Stimulated activated naive CD8-positive, alpha-beta T cell treated with anti-CD3 and anti-CD28 coated beads, Interleukin-15, Interleukin-2, amounts not matched to agents 100 ng/mL and 50 ng/mL, for 24 hours (primary cell): ENCODE results near the gene SPINK14.

ENCODE experiments used
- H3K27ac Mint-ChIP-seq: one replicate; pipeline ENCODE4 v1.8.0; 2021; ENCODE audit warnings: mild to moderate bottlenecking, mixed read lengths
- H3K27me3 Mint-ChIP-seq: one replicate; pipeline ENCODE4 v1.8.0; 2021; ENCODE audit warnings: mixed read lengths
- H3K36me3 Mint-ChIP-seq: one replicate; pipeline ENCODE4 v1.8.0; 2021; ENCODE audit warnings: low read depth, mixed read lengths
- H3K4me1 Mint-ChIP-seq: one replicate; pipeline ENCODE4 v1.8.0; 2021; ENCODE audit warnings: low read depth, mixed read lengths
- H3K4me3 Mint-ChIP-seq: one replicate; pipeline ENCODE4 v1.8.0; 2021; ENCODE audit warnings: mild to moderate bottlenecking, mixed read lengths
- H3K9me3 Mint-ChIP-seq: one replicate; pipeline ENCODE4 v1.8.0; 2021; ENCODE audit warnings: mixed read lengths

The SPINK14 gene

GRCh38 chr5:148172377-148172776 lies 4.0 kb downstream of the SPINK14 start:
- H3K36me3 Mint-ChIP-seq, result no peaks in the 10 kb centered on the region
- H3K4me1 Mint-ChIP-seq, result no peaks in the 10 kb centered on the region
- no peak overlapping the region for H3K4me3 Mint-ChIP-seq
- H3K9me3 Mint-ChIP-seq, result no peaks in the 10 kb centered on the region
- no peak overlapping the region for H3K27ac Mint-ChIP-seq
- H3K27me3 Mint-ChIP-seq, result peaks cover 27% of the 10 kb centered on the region

GRCh38 chr5:148176480-148176879 lies 8.1 kb downstream of the SPINK14 start:
- peaks cover 32% of the 10 kb centered on the region for H3K27me3 Mint-ChIP-seq
- no peaks in the 10 kb centered on the region for H3K9me3 Mint-ChIP-seq
- H3K4me3 Mint-ChIP-seq, result no peak overlapping the region
- H3K36me3 Mint-ChIP-seq, result no peaks in the 10 kb centered on the region
- no peak overlapping the region for H3K27ac Mint-ChIP-seq
- no peaks in the 10 kb centered on the region for H3K4me1 Mint-ChIP-seq

- no peak overlapping the region for H3K4me3 Mint-ChIP-seq
- H3K27ac Mint-ChIP-seq, result no peak overlapping the region
- H3K9me3 Mint-ChIP-seq, result no peaks in the 10 kb centered on the region
- H3K4me1 Mint-ChIP-seq, result no peaks in the 10 kb centered on the region
- H3K36me3 Mint-ChIP-seq, result no peaks in the 10 kb centered on the region
- peaks cover 32% of the 10 kb centered on the region for H3K27me3 Mint-ChIP-seq
Observed at GRCh38 chr5:148177207-148177606, 8.9 kb downstream of the SPINK14 start.

DNA sequence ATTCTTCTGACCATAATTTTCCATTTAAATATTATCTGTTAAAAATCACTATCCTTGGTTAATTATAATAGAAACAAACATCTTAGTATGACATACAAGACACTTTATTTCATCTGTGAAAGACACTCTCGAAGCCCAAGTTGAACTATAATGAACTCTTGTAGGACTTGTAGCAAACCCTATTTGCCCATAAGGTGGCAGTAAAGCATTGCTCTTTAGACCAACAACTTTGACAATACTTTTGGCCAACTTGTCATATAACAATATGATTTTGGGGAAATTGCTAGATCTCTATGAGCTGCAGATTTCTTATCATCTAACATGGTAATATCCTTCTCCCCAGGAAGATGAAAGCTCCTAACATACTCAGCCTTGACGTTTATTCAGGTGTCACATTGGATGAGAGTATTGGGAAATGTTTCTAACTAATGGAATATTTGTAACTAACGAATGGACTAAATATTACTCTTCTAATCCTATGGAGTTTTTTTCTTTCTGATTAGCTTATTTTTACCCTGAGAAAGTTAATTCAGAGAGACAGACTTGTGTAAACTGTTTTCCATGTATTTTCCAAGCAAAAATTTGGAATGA lies 11.0 kb downstream of the SPINK14 start:
- Mint-ChIP-seq H3K9me3 (no peaks in the 10 kb centered on the region), H3K27ac (no peak overlapping the region), H3K4me3 (no peak overlapping the region), H3K36me3 (no peaks in the 10 kb centered on the region), H3K4me1 (no peaks in the 10 kb centered on the region), H3K27me3 (peaks cover 25% of the 10 kb centered on the region)

GRCh38 chr5:148186248-148187003 lies 18.1 kb downstream of the SPINK14 start:
- Mint-ChIP-seq H3K4me3 (no peak overlapping the region), H3K9me3 (no peaks in the 10 kb centered on the region), H3K36me3 (no peaks in the 10 kb centered on the region), H3K4me1 (peaks cover 10% of the 10 kb centered on the region), H3K27me3 (peaks cover 30% of the 10 kb centered on the region), H3K27ac (no peak overlapping the region)

DNA sequence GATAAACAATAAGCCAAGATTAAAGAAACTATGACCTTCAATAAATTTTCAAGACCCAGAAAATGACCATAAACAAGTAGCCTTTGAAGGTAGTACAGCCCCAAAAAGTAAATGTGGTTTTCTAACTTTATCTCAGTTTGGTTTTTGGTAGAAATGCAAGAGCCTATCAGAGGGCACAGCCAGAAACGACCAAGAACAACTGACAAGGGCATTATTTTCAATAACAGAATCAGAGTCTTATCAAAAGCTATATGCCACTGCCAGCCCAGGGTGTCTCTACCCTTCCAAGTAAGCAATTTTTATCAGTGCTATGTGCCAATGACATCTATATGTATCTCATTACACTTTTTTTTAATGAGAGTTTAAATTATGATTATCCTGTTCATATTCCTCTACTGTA lies 22.7 kb downstream of the SPINK14 start:
- Mint-ChIP-seq H3K9me3 (no peaks in the 10 kb centered on the region), H3K36me3 (no peaks in the 10 kb centered on the region), H3K27ac (no peak overlapping the region), H3K27me3 (peaks cover 25% of the 10 kb centered on the region), H3K4me1 (peaks cover 6% of the 10 kb centered on the region), H3K4me3 (no peak overlapping the region)

DNA sequence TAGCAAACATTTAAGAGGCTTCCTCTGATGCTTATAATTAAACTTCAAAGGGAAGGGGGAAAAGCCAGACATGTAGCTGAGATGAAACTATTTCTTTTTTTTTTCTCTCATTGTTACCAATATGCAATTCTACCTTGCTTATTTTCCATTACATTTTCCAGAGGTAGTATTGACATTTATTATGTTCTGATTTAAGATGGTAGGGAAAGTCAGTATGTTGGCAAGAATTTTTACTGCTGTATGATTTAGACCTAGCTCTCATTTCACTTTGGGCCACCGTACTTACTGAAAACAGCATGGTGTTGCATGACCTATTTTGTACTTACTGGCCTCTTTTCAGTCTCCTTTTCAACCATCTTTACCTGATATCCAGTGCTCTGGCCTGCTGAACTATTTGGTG lies 24.9 kb downstream of the SPINK14 start:
- H3K27me3 Mint-ChIP-seq, result peaks cover 19% of the 10 kb centered on the region
- H3K4me1 Mint-ChIP-seq, result no peaks in the 10 kb centered on the region
- H3K9me3 Mint-ChIP-seq, result no peaks in the 10 kb centered on the region
- no peaks in the 10 kb centered on the region for H3K36me3 Mint-ChIP-seq
- H3K4me3 Mint-ChIP-seq, result no peak overlapping the region
- H3K27ac Mint-ChIP-seq, result no peak overlapping the region

DNA sequence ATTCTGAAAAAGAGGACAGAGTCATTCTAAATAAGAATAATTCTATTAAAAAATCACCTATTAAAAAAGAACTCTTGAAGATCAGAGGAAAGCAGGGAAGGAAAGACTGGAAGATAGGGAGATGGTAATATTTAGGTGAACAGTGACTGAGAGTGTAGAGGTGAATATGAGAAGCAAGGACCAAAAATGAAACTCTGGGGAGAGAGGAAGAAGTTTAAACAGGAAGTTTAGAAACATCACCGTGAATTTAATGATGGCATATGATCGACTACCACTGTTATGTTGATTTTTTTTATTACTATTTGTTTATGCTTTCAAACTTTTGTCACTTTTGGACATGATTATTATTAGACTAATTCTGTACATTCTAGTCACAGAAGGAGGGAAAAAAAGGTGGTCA lies 32.8 kb downstream of the SPINK14 start:
- H3K4me3 Mint-ChIP-seq, result no peak overlapping the region
- no peaks in the 10 kb centered on the region for H3K36me3 Mint-ChIP-seq
- H3K9me3 Mint-ChIP-seq, result no peaks in the 10 kb centered on the region
- H3K4me1 Mint-ChIP-seq, result no peaks in the 10 kb centered on the region
- H3K27me3 Mint-ChIP-seq, result peaks cover 16% of the 10 kb centered on the region
- H3K27ac Mint-ChIP-seq, result no peak overlapping the region

- peaks cover 16% of the 10 kb centered on the region for H3K27me3 Mint-ChIP-seq
Observed at GRCh38 chr5:148202531-148203203, 34.3 kb downstream of the SPINK14 start, which contains the start of gene SPINK6. SPINK6 (plus strand) TSS chr5:148203042; CDS start chr5:148203097, 55 bp downstream.

GRCh38 chr5:148205044-148205806 lies 36.9 kb downstream of the SPINK14 start:
- H3K27ac Mint-ChIP-seq, result no peak overlapping the region
- H3K27me3 Mint-ChIP-seq, result peaks cover 9% of the 10 kb centered on the region
- H3K9me3 Mint-ChIP-seq, result no peaks in the 10 kb centered on the region
- H3K4me3 Mint-ChIP-seq, result no peak overlapping the region
- no peaks in the 10 kb centered on the region for H3K36me3 Mint-ChIP-seq
- no peaks in the 10 kb centered on the region for H3K4me1 Mint-ChIP-seq

More at GRCh38 chr5:148202531-148203203, 34.3 kb downstream of the SPINK14 start, which contains the start of gene SPINK6:
- Mint-ChIP-seq H3K36me3 (no peaks in the 10 kb centered on the region), H3K4me3 (no peak within 1 kb of the TSS), H3K9me3 (no peaks in the 10 kb centered on the region), H3K27ac (no peak within 1 kb of the TSS), H3K4me1 (no peaks in the 10 kb centered on the region)

GRCh38 chr5:148205865-148206264 lies 37.5 kb downstream of the SPINK14 start:
- Mint-ChIP-seq H3K9me3 (no peaks in the 10 kb centered on the region), H3K4me1 (no peaks in the 10 kb centered on the region), H3K36me3 (no peaks in the 10 kb centered on the region), H3K4me3 (no peak overlapping the region), H3K27ac (no peak overlapping the region), H3K27me3 (peaks cover 9% of the 10 kb centered on the region)

DNA sequence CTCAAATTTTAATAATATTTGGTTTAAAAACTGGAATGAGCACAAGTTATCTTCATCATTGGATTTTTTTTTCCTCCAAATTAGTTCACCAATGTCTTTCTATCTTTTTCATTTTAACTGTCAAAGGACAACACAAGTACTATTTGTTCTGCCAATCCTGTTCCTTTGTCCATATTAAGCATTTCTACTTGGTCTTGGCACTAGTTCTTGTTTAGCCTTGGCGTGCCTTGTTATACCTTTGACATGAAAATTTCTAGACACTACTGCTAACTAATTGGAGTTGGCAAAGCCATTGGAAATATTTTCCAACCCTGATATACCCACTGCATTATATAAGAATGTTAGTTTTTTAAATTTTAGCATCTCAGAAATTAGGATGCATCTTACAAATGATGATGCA lies 38.3 kb downstream of the SPINK14 start:
- no peaks in the 10 kb centered on the region for H3K4me1 Mint-ChIP-seq
- no peaks in the 10 kb centered on the region for H3K36me3 Mint-ChIP-seq
- no peak overlapping the region for H3K4me3 Mint-ChIP-seq
- no peak overlapping the region for H3K27ac Mint-ChIP-seq
- H3K9me3 Mint-ChIP-seq, result no peaks in the 10 kb centered on the region
- H3K27me3 Mint-ChIP-seq, result peaks cover 5% of the 10 kb centered on the region

GRCh38 chr5:148208226-148208625 lies 39.9 kb downstream of the SPINK14 start:
- Mint-ChIP-seq H3K27me3 (peaks cover 7% of the 10 kb centered on the region), H3K9me3 (no peaks in the 10 kb centered on the region), H3K4me3 (no peak overlapping the region), H3K36me3 (no peaks in the 10 kb centered on the region), H3K4me1 (no peaks in the 10 kb centered on the region), H3K27ac (no peak overlapping the region)

GRCh38 chr5:148209151-148209770 lies 40.9 kb downstream of the SPINK14 start:
- H3K36me3 Mint-ChIP-seq, result no peaks in the 10 kb centered on the region
- H3K4me3 Mint-ChIP-seq, result no peak overlapping the region
- peaks cover 7% of the 10 kb centered on the region for H3K27me3 Mint-ChIP-seq
- H3K9me3 Mint-ChIP-seq, result no peaks in the 10 kb centered on the region
- no peak overlapping the region for H3K27ac Mint-ChIP-seq
- H3K4me1 Mint-ChIP-seq, result no peaks in the 10 kb centered on the region
